ENCODE results near the gene ADAMTSL1. TPM values are rescaled to one million over a fixed set of nuclear protein-coding genes. Genes with fewer than 3 reads are reported as not detected.

Gene ADAMTSL1
- total and polyA plus RNA-seq, 2 of the 8 experiments (the other 6 are each of a cell fraction or from before 2014, with no cell fraction given) = 0.84 to 1.1 TPM

DNA sequence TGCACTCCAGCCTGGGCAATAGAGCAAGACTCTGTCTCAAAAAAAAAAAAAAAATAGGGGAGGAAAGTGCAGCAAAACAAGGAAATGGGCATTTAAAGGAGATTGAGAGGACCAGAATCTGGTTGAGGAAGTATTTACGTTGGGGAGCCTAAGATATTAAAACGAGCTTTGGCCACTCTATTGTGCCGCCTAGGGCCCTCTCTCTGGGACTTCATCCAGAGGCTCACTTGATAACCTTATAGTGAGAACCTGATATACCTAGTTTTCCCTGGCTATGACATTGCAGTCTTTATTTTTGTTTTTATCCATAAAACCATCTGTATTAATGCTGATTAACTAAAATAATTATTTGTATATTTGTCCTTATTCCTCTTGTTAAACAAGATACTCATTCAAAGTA is 345.5 kb downstream of the ADAMTSL1 start:
- WGBS, 2 experiments (ENCODE audit: extremely low coverage in 1 of 2, insufficient coverage in 1 of 2, insufficient read length in 1 of 2, insufficient replicate concordance in 2 of 2, low coverage in 1 of 2, low lambda C conversion rate in 2 of 2, missing lambda C conversion rate in 1 of 2) = 93% methylated on average over 3 of the region's 3 CpGs; no CpG with 5 or more reads in 1 of the 2 experiments
- peaks cover 0 to 3% (median 0%) of the 10 kb centered on the region in 4 experiments; a peak in 1 of 7 replicates for H3K4me1 ChIP-seq (replicated peaks in 1 of 4; ENCODE audit: control insufficient read depth in 3 of 4, insufficient read depth in 4 of 4, low read length in 3 of 4)
- H3K23me2 ChIP-seq (ENCODE audit: low read depth, low read length) = no peaks in the 10 kb centered on the region
- H3K79me1 ChIP-seq (ENCODE audit: low read depth, low read length) = no peaks in the 10 kb centered on the region
- TF ChIP-seq TAF1 (IDR thresholded peaks at IDR 0.05; ENCODE audit: low read depth, low read length) (no peak), POLR2A (IDR thresholded peaks at IDR 0.05; ENCODE audit: control extremely low read depth in 1 of 2, low read depth in 2 of 2, low read length in 2 of 2) (no peak), RXRA (IDR thresholded peaks at IDR 0.05; ENCODE audit: insufficient read depth, low read depth, low read length) (no peak), NRF1 (IDR thresholded peaks at IDR 0.05; ENCODE audit: low read depth, low read length) (no peak), RFX5 (IDR thresholded peaks at IDR 0.05; ENCODE audit: borderline replicate concordance, low read depth, low read length) (no peak), EP300 (IDR thresholded peaks at IDR 0.05; ENCODE audit: borderline replicate concordance in 1 of 2, low read depth in 2 of 2, low read length in 2 of 2) (no peak)
- TF ChIP-seq, protein P1, sequence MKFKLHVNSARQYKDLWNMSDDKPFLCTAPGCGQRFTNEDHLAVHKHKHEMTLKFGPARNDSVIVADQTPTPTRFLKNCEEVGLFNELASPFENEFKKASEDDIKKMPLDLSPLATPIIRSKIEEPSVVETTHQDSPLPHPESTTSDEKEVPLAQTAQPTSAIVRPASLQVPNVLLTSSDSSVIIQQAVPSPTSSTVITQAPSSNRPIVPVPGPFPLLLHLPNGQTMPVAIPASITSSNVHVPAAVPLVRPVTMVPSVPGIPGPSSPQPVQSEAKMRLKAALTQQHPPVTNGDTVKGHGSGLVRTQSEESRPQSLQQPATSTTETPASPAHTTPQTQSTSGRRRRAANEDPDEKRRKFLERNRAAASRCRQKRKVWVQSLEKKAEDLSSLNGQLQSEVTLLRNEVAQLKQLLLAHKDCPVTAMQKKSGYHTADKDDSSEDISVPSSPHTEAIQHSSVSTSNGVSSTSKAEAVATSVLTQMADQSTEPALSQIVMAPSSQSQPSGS (IDR thresholded peaks at IDR 0.05; ENCODE audit: low read length) = no peak
- TF ChIP-seq, protein P2, sequence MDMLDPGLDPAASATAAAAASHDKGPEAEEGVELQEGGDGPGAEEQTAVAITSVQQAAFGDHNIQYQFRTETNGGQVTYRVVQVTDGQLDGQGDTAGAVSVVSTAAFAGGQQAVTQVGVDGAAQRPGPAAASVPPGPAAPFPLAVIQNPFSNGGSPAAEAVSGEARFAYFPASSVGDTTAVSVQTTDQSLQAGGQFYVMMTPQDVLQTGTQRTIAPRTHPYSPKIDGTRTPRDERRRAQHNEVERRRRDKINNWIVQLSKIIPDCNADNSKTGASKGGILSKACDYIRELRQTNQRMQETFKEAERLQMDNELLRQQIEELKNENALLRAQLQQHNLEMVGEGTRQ (IDR thresholded peaks at IDR 0.05; ENCODE audit: low read length) = no peak
- no peaks in the 10 kb centered on the region for H3K9me3 ChIP-seq (ENCODE audit: insufficient read depth in 2 of 2, low read depth in 1 of 2, low read length in 1 of 2)
- H2AFZ ChIP-seq (ENCODE audit: low read length) = no peak overlapping the region
- H4K8ac ChIP-seq (ENCODE audit: extremely low read depth, insufficient read depth, low read length) = no peak overlapping the region
- FAIRE-seq (no peak), DNase-seq (ENCODE audit: low read depth in 1 of 2, low spot score in 2 of 2) (no peak)
- no peak overlapping the region for H2BK5ac ChIP-seq (ENCODE audit: low read depth, low read length)
- H3K56ac ChIP-seq (replicated peaks; ENCODE audit: insufficient read length, low read depth, low read length) = no peak overlapping the region
- no peaks in the 10 kb centered on the region for H3K36me3 ChIP-seq (ENCODE audit: control insufficient read depth in 2 of 4, insufficient read depth in 4 of 4, low read length in 3 of 4)
- CTCF ChIA-PET (ENCODE audit: partially characterized antibody) = interaction anchor here (0.6 to 1.5 kb wide), 4 partner anchors 14 to 606 kb away, joined by 3 read pairs; no protein-coding TSS in a partner anchor
- no peak overlapping the region for H4K5ac ChIP-seq (ENCODE audit: insufficient read length, low read depth, low read length)
- no peak overlapping the region for H3K27ac ChIP-seq (ENCODE audit: low read depth, low read length)
- no peak overlapping the region for H3K4ac ChIP-seq (replicated peaks; ENCODE audit: insufficient read length, low read depth, low read length)
- H2BK12ac ChIP-seq (ENCODE audit: low read depth, low read length) = no peak overlapping the region
- no peaks in the 10 kb centered on the region for H4K20me1 ChIP-seq (replicated peaks in 1 of 2; ENCODE audit: control insufficient read depth in 1 of 2, insufficient read depth in 2 of 2, low read length in 2 of 2)
- no peak overlapping the region for H2AK5ac ChIP-seq (ENCODE audit: low read depth, low read length)
- no peak overlapping the region for H3K18ac ChIP-seq (ENCODE audit: extremely low read depth, low read length)
- H2BK120ac ChIP-seq (replicated peaks; ENCODE audit: low read depth, low read length) = no peak overlapping the region
- no peaks in the 10 kb centered on the region for H3K79me2 ChIP-seq (ENCODE audit: control insufficient read depth in 1 of 2, insufficient read depth in 2 of 2, low read length in 2 of 2)
- H2BK15ac ChIP-seq (ENCODE audit: low read length) = no peak overlapping the region
- H4K91ac ChIP-seq (replicated peaks; ENCODE audit: insufficient read length, low read length) = no peak overlapping the region
- no peak overlapping the region for H3K4me2 ChIP-seq (ENCODE audit: insufficient read depth in 1 of 2, low read depth in 2 of 2, low read length in 2 of 2)
- no peak overlapping the region for H3K4me3 ChIP-seq (ENCODE audit: extremely low read depth in 1 of 4, insufficient read depth in 2 of 4, low read depth in 3 of 4, low read length in 4 of 4)
- H3K27me3 ChIP-seq (replicated peaks in 1 of 4; ENCODE audit: control insufficient read depth in 3 of 4, extremely low read depth in 1 of 4, insufficient read depth in 3 of 4, low read length in 3 of 4) = no peaks in the 10 kb centered on the region
- H3K9ac ChIP-seq (replicated peaks in 1 of 4; ENCODE audit: extremely low read depth in 1 of 4, low read depth in 3 of 4, low read length in 3 of 4) = no peak overlapping the region
- no peak overlapping the region for H3K23ac ChIP-seq (ENCODE audit: insufficient read length)
- POLR2A ChIA-PET (ENCODE audit: partially characterized antibody) = no interaction called here
- no peak overlapping the region for H3K14ac ChIP-seq (ENCODE audit: insufficient read length)
- H2BK20ac ChIP-seq (ENCODE audit: low read length) = no peak overlapping the region

All from H1 (cell line).